HFF-Myc (cell line): Measurements from ENCODE around the gene LAMA5.
A peak's percentile ranks its signal among the peaks of the same experiment; 100 is the strongest.

Source experiments
- DNase-seq: peaks from one replicate; pipeline ENCODE4 v3.0.0-alpha.2; 2011; ENCODE audit warnings: low read depth; ENCODE audit errors: extremely low read depth
- H3K4me3 ChIP-seq: replicated peaks from 2 replicates; pipeline ENCODE4 v1.5.1; 2011; ENCODE audit warnings: low read depth, mild to moderate bottlenecking, control low read depth, low read length
- CTCF ChIP-seq: IDR thresholded peaks from 2 replicates; pipeline ENCODE4 v1.5.1; 2012; ENCODE audit warnings: mild to moderate bottlenecking, low read depth, low read length, control low read depth; ENCODE audit errors: missing control alignments

Gene LAMA5

GRCh38 chr20:62386383-62387218, 19.5 kb upstream of the LAMA5 start, which contains the start of gene RPS21:
RPS21 (plus strand) TSS chr20:62387103; CDS start chr20:62387339, 236 bp downstream.
- H3K4me3 ChIP-seq: peak within 1 kb of the TSS; percentile 95
- DNase-seq: peak; percentile 56
- TF ChIP-seq CTCF: no peak

DNA sequence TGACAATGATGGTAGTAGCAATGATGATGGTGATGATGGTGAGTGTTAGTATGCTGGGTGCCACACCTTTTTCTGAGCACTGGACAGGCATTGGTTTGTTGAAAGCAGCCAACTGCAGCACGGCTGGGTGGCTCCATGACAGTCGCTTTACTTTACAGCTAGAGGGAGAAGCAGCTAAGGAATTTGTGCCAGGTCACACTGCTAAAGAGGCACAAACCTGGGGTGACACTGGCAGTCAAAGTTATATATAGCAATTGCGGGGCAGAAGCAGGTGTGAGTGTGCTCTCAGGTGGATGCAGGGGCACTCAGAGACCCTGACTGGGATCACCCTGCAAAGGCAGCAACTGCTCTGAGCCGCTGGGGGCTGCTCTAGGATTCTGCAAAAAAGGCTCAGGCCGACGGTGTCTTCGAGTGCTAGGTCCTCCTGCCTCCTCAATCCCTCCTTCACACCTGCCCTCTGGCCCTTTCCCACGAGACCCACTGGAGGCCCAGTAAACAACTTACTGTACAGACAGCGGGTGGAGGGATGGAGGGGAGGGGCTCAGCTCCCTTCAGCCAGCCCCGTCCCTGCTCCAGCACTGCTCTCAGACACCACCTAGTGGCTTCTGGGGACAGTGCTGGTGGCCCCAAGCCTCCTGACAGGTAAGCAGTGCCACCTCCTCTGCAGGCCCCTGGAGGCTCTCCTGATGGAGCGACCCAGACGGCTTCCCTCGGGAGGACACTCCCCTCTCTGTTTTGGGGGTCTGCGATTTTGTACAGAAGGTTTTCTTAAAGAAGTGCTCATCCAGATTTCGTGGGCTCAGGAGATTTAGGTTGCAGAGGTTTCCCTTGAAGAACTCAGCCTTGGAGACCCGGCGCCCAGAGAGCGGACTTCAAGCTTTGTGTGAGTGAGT, 15.4 kb upstream of the LAMA5 start:
- DNase-seq: no peak
- no peak overlapping the region for H3K4me3 ChIP-seq
- TF ChIP-seq CTCF: peak; percentile 96

- DNase-seq: no peak
- no peak for TF ChIP-seq CTCF
These were observed 14.7 kb upstream of the LAMA5 start for GRCh38 chr20:62381842-62382241.

GRCh38 chr20:62381202-62381797, 14.2 kb upstream of the LAMA5 start:
- H3K4me3 ChIP-seq: no peak overlapping the region
- DNase-seq: no peak
- no peak for TF ChIP-seq CTCF

More at GRCh38 chr20:62381842-62382241, 14.7 kb upstream of the LAMA5 start:
- H3K4me3 ChIP-seq: no peak overlapping the region

- no peak for DNase-seq
- no peak overlapping the region for H3K4me3 ChIP-seq
- TF ChIP-seq CTCF: no peak
These were observed 11.1 kb upstream of the LAMA5 start for GRCh38 chr20:62378215-62378614.

GRCh38 chr20:62377615-62378178, 10.6 kb upstream of the LAMA5 start:
- TF ChIP-seq CTCF: no peak
- H3K4me3 ChIP-seq: no peak overlapping the region
- DNase-seq: no peak
